Bronchial epithelial cell (primary cell): ENCODE results near the gene LAPTM5. TPM values are rescaled to one million over a fixed set of nuclear protein-coding genes. Genes with fewer than 3 reads are reported as not detected.
"Not testable (repeated sequence)": the region's sequence is repeated elsewhere in the genome, so short reads cannot be mapped to it uniquely, and the experiment has no call there.

Experiments
- DNase-seq: peaks from one replicate; pipeline ENCODE4 v3.0.0-alpha.2; 2010; ENCODE audit warnings: low read depth
- FAIRE-seq: peaks from 2 replicates; lab custom pipeline; 2011; peaks lifted over from hg19 to GRCh38; lab: Jason Lieb, UNC
- H3K27me3 ChIP-seq: 2 replicates; pipeline ENCODE4 v1.5.1; 2011; ENCODE audit warnings: low read length; ENCODE audit not compliant: control insufficient read depth, insufficient read depth
- H3K36me3 ChIP-seq: 2 replicates; pipeline ENCODE4 v1.5.1; 2011; ENCODE audit warnings: low read length; ENCODE audit not compliant: control insufficient read depth, insufficient read depth
- H3K4me3 ChIP-seq: 2 replicates; pipeline ENCODE4 v1.5.1; 2011; ENCODE audit warnings: mild to moderate bottlenecking, low read depth, low read length, control low read depth
- CTCF ChIP-seq: IDR thresholded peaks from 2 replicates; pipeline ENCODE4 v1.5.1; 2011; ENCODE audit warnings: mild to moderate bottlenecking, moderate library complexity, low read length, control low read depth, inconsistent platforms; ENCODE audit not compliant: insufficient read depth, severe bottlenecking
- total RNA-seq: library from RNA; depleted of rRNA; stranded (reverse); fragments of >200 nt; gene quantifications from 2 replicates; pipeline ENCODE4 v1.2.1, GENCODE V29; 2014

Gene LAPTM5
- total RNA-seq, 1 donor from 2014 or later = under 0.01 TPM

GRCh38 chr1:30770150-30770549 is 12.6 kb upstream of the LAPTM5 start:
- DNase-seq (no peak), FAIRE-seq (no peak)
- Histone ChIP-seq H3K4me3 (no peak overlapping the region), H3K36me3 (no peaks in the 10 kb centered on the region), H3K27me3 (peaks cover 4% of the 10 kb centered on the region)
- no peak for TF ChIP-seq CTCF

DNA sequence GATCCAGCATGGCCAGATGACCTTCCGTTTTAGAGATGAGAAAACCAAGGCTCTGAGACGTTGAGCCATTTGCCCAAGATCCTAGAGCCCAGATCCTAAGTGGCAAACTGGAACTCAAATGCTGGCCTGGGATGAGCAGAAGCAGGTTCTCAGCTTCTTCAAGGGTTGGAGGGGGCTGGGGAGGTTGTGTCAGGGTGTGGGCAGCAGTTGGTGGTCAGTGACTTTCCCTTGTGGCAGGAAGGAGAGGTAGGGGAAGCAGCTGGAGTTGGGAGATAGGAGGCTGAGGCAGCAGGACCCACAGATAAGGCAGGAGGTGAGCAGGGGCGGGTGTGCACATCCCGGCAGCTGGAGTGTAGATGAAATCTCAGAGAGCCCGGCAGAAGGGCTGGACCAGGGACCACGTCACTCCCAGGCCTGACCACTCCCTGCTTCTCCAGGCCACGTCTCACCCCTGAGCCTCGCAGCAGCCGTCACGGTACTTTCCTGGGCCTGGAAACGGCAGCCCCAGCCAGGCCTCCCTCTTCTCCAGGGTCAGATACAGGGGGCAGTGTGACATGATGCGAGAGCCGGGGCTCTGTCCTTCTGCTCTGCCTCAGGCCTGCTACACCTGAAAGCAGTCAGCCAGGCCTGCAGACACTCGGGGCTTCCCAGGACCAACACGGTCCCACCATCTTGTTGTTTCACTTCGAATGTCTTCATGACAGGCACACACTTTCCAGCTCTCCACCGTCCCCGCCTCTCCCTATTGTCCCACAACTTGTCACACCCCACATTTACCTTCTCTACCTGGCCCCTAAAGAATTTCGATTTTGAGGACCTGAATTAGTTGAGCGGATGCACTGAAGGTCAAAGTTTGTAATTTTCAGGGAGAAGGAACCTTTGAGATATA is 11.5 kb upstream of the LAPTM5 start:
- no peak for TF ChIP-seq CTCF
- no peak overlapping the region for H3K4me3 ChIP-seq
- no peak for FAIRE-seq
- H3K36me3 ChIP-seq = no peaks in the 10 kb centered on the region
- DNase-seq = no peak
- peaks cover 4% of the 10 kb centered on the region for H3K27me3 ChIP-seq

DNA sequence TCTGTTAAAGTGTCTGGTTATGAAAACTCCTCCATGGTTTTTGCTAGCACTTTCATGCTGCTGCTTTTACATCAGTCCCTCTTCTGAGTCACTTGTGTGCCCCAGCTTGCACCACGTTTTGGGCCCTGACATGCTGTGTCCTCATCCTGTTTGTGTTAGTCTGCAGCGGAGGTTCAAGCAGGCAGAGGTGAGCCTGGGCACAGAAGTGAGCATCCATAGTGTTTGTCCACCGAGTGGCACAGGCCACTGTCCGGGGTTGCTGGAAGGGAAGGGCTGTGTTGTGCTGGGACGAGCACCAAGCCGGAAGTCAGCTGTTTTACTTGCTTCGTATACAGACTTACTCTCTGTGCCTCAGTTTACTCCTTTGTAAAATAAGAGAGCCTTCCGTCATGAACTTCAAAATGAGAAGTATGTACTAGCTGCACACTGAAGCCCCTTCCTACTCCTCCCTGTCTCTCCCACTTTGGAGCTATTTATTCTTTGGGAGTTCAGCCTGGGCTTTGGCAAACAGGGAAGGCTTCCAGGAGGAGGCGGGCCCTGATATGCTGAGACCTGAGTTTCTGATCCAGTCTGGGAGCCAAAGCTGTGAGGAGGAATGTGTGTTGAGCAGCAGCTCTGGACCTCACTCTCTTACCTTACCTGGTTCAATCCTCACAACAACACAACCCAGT is 10.7 kb upstream of the LAPTM5 start:
- Histone ChIP-seq H3K27me3 (no peaks in the 10 kb centered on the region), H3K4me3 (no peak overlapping the region), H3K36me3 (no peaks in the 10 kb centered on the region)
- TF ChIP-seq CTCF = no peak
- DNase-seq (no peak), FAIRE-seq (no peak)

DNA sequence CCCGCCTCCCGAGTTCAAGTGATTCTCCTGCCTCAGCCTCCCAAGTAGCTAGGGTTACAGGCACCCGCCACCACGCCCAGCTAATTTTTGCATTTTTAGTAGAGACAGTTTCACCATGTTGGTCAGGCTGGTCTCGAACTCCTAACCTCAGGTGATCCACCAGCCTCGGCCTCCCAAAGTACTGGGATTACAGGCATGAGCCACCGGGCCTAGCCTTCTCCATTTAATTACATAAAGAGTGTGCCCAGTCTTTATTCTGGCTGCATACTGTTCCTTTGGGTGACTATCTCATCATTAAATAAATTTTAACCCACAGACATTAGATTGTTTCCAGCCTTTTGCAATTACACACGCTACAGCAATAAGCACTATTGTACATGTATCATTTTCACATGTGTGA is 9.4 kb upstream of the LAPTM5 start:
- not testable (repeated sequence) for FAIRE-seq, DNase-seq, H3K4me3 ChIP-seq, H3K27me3 ChIP-seq, H3K36me3 ChIP-seq

DNA sequence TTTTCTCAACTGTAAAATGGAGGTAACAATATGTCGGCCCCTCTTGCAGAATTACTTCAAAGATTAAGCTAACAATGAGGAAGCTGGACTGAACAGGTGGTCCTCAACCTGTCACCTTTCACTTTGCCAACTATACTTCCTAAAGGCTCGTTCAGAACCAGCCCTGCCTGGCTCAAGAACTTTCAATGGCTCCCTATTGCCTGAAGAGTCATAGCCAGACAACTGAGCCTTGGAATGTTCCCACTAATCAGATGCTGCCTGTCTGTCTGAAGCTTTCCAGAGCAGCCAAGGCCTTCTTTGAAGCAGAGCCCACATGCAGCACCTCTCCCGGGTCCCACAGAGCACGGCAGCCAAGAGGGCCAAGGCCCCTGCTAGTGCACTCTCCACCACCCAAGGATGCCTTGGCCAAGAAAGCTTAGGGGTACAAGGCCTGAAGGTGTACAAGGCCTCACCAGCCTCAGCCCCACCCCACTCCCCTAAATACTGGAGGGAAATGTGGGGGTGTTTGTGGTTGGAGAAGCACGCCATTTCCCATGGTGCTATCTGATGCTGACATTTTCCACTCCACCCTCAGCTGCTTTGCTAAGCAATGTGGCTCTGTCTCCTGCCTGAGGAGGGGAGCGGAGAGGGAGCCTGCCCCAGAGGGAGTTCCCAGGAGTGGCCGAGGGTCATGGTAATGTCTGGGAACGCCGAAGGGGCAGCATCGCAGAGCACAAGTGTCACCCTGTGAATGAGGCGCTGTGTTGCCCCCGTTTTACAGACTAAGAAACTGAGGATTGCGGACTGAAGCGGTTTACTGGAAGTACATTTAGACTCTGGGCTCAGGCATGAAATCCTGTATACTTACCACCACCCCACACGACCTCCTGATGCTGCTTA is 8.2 kb upstream of the LAPTM5 start:
- Histone ChIP-seq H3K27me3 (peaks cover 2% of the 10 kb centered on the region), H3K36me3 (no peaks in the 10 kb centered on the region), H3K4me3 (no peak overlapping the region)
- no peak for TF ChIP-seq CTCF
- DNase-seq (no peak), FAIRE-seq (peak; percentile 43)
